ENCODE measurements around the gene AGAP2.

GRCh38 chr12:57783861-57784260 is 45.3 kb upstream of the AGAP2 start:
- TF ChIP-seq CTCF (IDR thresholded peaks at IDR 0.05), result no peak
- TF ChIP-seq POLR2A (IDR thresholded peaks at IDR 0.05), result no peak
